ENCODE results near the gene ZFAND6.

GRCh38 chr15:80183886-80184285, 124.4 kb downstream of the ZFAND6 start:
- no peak for TF ChIP-seq YY1 (IDR thresholded peaks at IDR 0.05; ENCODE audit: low read depth, low read length)
- TF ChIP-seq CTCF (IDR thresholded peaks at IDR 0.05 in 2 of 3, conservative IDR thresholded peaks at IDR 0.05 in 1 of 3; ENCODE audit: control insufficient read depth in 2 of 3, extremely low read depth in 1 of 3, insufficient read depth in 1 of 3, low read depth in 3 of 3, low read length in 3 of 3) = 0 out of 6 replicates have a peak, but pooled peaks of 1 of the 3 experiments have one; percentile 1
- TF ChIP-seq DPF2 (IDR thresholded peaks at IDR 0.05) = no peak
- no peak for TF ChIP-seq MYC (IDR thresholded peaks at IDR 0.05; ENCODE audit: insufficient read depth, insufficient read length, insufficient replicate concordance, low read length, severe bottlenecking)
- TF ChIP-seq ZBTB33 (IDR thresholded peaks at IDR 0.05) = no peak
- no peak for TF ChIP-seq BHLHE40 (IDR thresholded peaks at IDR 0.05; ENCODE audit: borderline replicate concordance in 1 of 2, low read depth in 2 of 2, low read length in 1 of 2)
- TF ChIP-seq ATF2 (IDR thresholded peaks at IDR 0.05; ENCODE audit: low read length) = no peak
- TF ChIP-seq NR2C1 (IDR thresholded peaks at IDR 0.05) = no peak

All from GM12878 (cell line).